ENCODE measurements around the gene SUN5.

- no peak for TF ChIP-seq ATF3 (IDR thresholded peaks at IDR 0.05)
- no peak for TF ChIP-seq CTCF (IDR thresholded peaks at IDR 0.05; ENCODE audit: low read depth, low read length, missing input control)
- no peak for TF ChIP-seq YY1 (IDR thresholded peaks at IDR 0.05)
- no peak for TF ChIP-seq FOXA1 (IDR thresholded peaks at IDR 0.05)
- TF ChIP-seq ZBTB33 (IDR thresholded peaks at IDR 0.05), result no peak
Measured at GRCh38 chr20:32988008-32988407, 16.2 kb downstream of the SUN5 start.
